Panc1 (cell line): ENCODE results near the gene DRD2.

Experiments
- CTCF ChIP-seq: fragments of 450-650 bp; IDR thresholded peaks from 2 replicates; pipeline ENCODE4 v1.5.1; 2017; ENCODE audit warnings: mild to moderate bottlenecking
- POLR2AphosphoS5 ChIP-seq: IDR thresholded peaks from 2 replicates; pipeline ENCODE4 v1.6.1; 2012; ENCODE audit warnings: mild to moderate bottlenecking, low read depth, low read length, moderate library complexity
- REST ChIP-seq, 2 experiments: IDR thresholded peaks; 2 replicates each; pipeline ENCODE4 v1.6.1; 2011 to 2012; ENCODE audit warnings: low read depth in 2 of 2, control low read depth in 1 of 2, low read length in 1 of 2, mild to moderate bottlenecking in 1 of 2, moderate library complexity in 1 of 2; ENCODE audit not compliant: insufficient read depth in 1 of 2
- TCF7L2 ChIP-seq: IDR thresholded peaks from 2 replicates; pipeline ENCODE4 v1.6.1; 2011; ENCODE audit warnings: mild to moderate bottlenecking, low read depth, low read length, inconsistent platforms

- no peak for TF ChIP-seq CTCF
- no peak for TF ChIP-seq POLR2AphosphoS5
- TF ChIP-seq REST (IDR thresholded peaks at IDR 0.05; ENCODE audit: insufficient read depth in 1 of 2, low read depth in 2 of 2, low read length in 1 of 2), result peak; percentile 98
- no peak for TF ChIP-seq TCF7L2
Measured at GRCh38 chr11:113474362-113475159, 637 bp downstream of the DRD2 start.
